Osteoblast (primary cell): Measurements from ENCODE around the gene RASA4B. TPM values are rescaled to one million over a fixed set of nuclear protein-coding genes. Genes with fewer than 3 reads are reported as not detected.
"Not testable (repeated sequence)": the region's sequence is repeated elsewhere in the genome, so short reads cannot be mapped to it uniquely, and the experiment has no call there.

ENCODE experiments used
- DNase-seq: peaks from one replicate; pipeline ENCODE4 v3.0.0; 2011; ENCODE audit warnings: low spot score, mixed read lengths; ENCODE audit not compliant: insufficient read length; ENCODE audit errors: missing footprints
- H2AFZ ChIP-seq: 2 replicates; pipeline ENCODE4 v1.6.0; 2011; ENCODE audit warnings: mild to moderate bottlenecking, low read length
- H3K27ac ChIP-seq: 2 replicates; pipeline ENCODE4 v1.5.1; 2011; ENCODE audit warnings: mild to moderate bottlenecking, low read depth, low read length, moderate library complexity
- H3K27me3 ChIP-seq: 2 replicates; pipeline ENCODE4 v1.6.0; 2012; ENCODE audit warnings: mild to moderate bottlenecking, control low read depth, inconsistent platforms, low read length, moderate library complexity; ENCODE audit not compliant: insufficient read depth
- H3K36me3 ChIP-seq: 2 replicates; pipeline ENCODE4 v1.5.1; 2011; ENCODE audit warnings: mild to moderate bottlenecking, low read length, control low read depth, moderate library complexity; ENCODE audit not compliant: insufficient read depth
- H3K4me1 ChIP-seq: 2 replicates; pipeline ENCODE4 v1.5.1; 2011; ENCODE audit warnings: mild to moderate bottlenecking, low read length, control low read depth, moderate library complexity; ENCODE audit not compliant: insufficient read depth
- H3K4me2 ChIP-seq: 2 replicates; pipeline ENCODE4 v1.6.0; 2011; ENCODE audit warnings: mild to moderate bottlenecking, low read length; ENCODE audit not compliant: insufficient read depth
- H3K4me3 ChIP-seq: fragments of 200-600 bp; sonication (generic); 3 replicates; pipeline ENCODE4 v1.5.1; 2012; ENCODE audit warnings: mild to moderate bottlenecking, low read length, inconsistent platforms; ENCODE audit not compliant: insufficient read depth
- H3K79me2 ChIP-seq: 2 replicates; pipeline ENCODE4 v1.6.0; 2012; ENCODE audit warnings: mild to moderate bottlenecking, low read length, control low read depth, inconsistent platforms; ENCODE audit not compliant: insufficient read depth
- H3K9me3 ChIP-seq: 2 replicates; pipeline ENCODE4 v1.5.1; 2011; ENCODE audit warnings: low read depth, low read length, control low read depth
- H4K20me1 ChIP-seq: 2 replicates; pipeline ENCODE4 v1.6.0; 2012; ENCODE audit warnings: mild to moderate bottlenecking, low read length, control low read depth; ENCODE audit not compliant: insufficient read depth
- CTCF ChIP-seq: IDR thresholded peaks from 2 replicates; pipeline ENCODE4 v1.5.1; 2011; ENCODE audit warnings: mild to moderate bottlenecking, low read depth, low read length, moderate library complexity; ENCODE audit errors: extremely low read depth
- total RNA-seq: library from RNA; depleted of rRNA; stranded (reverse); fragments of >200 nt; gene quantifications from 2 replicates; pipeline ENCODE4 v1.2.3, GENCODE V29; 2012

RASA4B gene
- total RNA-seq, 1 donor, result 3.3 TPM

DNA sequence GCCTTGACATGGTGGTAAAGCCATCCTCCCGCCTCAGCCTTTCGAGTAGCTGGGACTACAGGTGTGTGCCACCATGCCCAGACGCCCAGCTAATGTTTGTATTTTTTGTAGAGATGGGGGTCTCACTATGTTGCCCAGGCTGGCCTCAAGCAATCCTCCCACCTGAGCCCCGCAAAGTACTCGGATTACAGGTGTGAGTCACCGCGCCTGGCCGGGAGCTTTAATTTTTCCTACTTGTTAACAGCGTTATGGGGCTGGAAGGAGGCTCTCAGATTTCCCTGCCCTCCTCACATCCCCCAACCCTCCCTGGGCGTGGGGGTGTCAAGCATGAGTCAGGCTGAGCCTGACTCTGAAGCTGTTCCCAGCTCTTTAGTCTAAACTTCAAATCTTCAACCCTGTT, 61.2 kb downstream of the RASA4B start:
- Histone ChIP-seq H4K20me1 (peaks cover 5% of the 10 kb centered on the region), H3K4me2 (no peak overlapping the region), H2AFZ (no peak overlapping the region), H3K9me3 (no peaks in the 10 kb centered on the region), H3K36me3 (peaks cover 14% of the 10 kb centered on the region), H3K27ac (no peak overlapping the region), H3K4me3 (no peak overlapping the region), H3K4me1 (peaks cover 5% of the 10 kb centered on the region), H3K27me3 (no peaks in the 10 kb centered on the region), H3K79me2 (peaks cover 3% of the 10 kb centered on the region)
- TF ChIP-seq CTCF, result no peak
- DNase-seq, result peak; percentile 95

DNA sequence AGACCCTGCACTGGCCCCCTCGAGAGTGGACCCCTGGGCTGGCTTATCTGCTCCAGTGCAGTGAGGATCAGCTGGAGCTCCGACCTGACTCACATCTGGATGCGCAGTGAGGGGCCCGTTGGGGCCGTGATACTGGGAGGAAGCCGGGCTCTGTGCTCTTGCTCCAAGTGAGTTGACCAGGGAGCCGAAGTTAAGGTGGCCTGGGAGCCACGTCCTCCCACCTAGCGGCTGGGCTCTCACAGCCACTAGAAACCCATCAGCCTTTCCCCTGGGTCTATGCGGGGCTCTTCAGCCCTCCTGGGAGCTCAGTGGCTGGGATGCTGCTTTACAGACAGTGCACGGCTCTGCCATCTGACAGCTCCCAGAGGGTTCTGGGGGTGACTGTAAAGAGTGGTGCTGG, 62.0 kb downstream of the RASA4B start:
- Histone ChIP-seq H3K27me3 (no peaks in the 10 kb centered on the region), H3K4me1 (peaks cover 8% of the 10 kb centered on the region), H3K36me3 (peaks cover 14% of the 10 kb centered on the region), H2AFZ (no peak overlapping the region), H3K4me2 (no peak overlapping the region), H4K20me1 (peaks cover 5% of the 10 kb centered on the region), H3K9me3 (no peaks in the 10 kb centered on the region), H3K4me3 (no peak overlapping the region), H3K79me2 (peaks cover 1% of the 10 kb centered on the region), H3K27ac (no peak overlapping the region)
- DNase-seq, result peak; percentile 66
- TF ChIP-seq CTCF, result no peak

DNA sequence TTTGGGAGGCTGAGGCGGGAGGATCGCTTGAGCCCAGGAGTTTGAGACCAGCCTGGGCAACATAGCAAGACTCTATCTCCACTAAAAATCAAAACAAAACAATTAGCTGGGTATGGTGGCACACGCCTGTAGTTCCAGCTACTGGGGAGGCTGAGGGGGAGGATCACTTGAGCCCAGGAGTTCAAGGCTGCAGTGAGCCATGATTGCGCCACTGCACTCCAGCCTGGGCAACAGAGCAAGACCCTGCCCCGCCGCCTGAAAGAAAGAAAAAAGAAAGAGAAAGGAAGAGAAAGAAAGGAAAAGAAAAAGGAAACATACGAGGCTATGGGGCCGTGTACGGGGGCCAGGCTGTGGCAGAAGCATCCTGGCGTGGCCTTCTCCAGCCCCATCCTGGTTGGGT, 62.6 kb downstream of the RASA4B start:
- H3K36me3 ChIP-seq, result peaks cover 14% of the 10 kb centered on the region
- not testable (repeated sequence) for H2AFZ ChIP-seq, H3K27me3 ChIP-seq, H4K20me1 ChIP-seq, H3K4me3 ChIP-seq, H3K27ac ChIP-seq, DNase-seq, H3K4me1 ChIP-seq, H3K9me3 ChIP-seq, H3K4me2 ChIP-seq, H3K79me2 ChIP-seq

GRCh38 chr7:102454468-102454867, 63.1 kb downstream of the RASA4B start:
- Histone ChIP-seq H3K27me3 (no peaks in the 10 kb centered on the region), H3K79me2 (no peaks in the 10 kb centered on the region), H3K9me3 (no peaks in the 10 kb centered on the region), H3K4me3 (no peak overlapping the region), H4K20me1 (peaks cover 7% of the 10 kb centered on the region), H3K36me3 (peaks cover 12% of the 10 kb centered on the region), H2AFZ (no peak overlapping the region), H3K27ac (no peak overlapping the region), H3K4me2 (no peak overlapping the region), H3K4me1 (peaks cover 8% of the 10 kb centered on the region)
- DNase-seq, result peak; percentile 72
- TF ChIP-seq CTCF, result no peak
